GM21381 (cell line): ENCODE results near the gene CRIP2.

Experiments used
- ATAC-seq: cut with Tn5 transposase; IDR thresholded peaks from one replicate; pipeline ENCODE4 v1.9.1; 2021; ENCODE audit warnings: mild to moderate bottlenecking, moderate library complexity; ENCODE audit not compliant: unreplicated experiment

CRIP2 gene

GRCh38 chr14:105526776-105527380 lies 52.3 kb downstream of the CRIP2 start:
- ATAC-seq, result no peak

GRCh38 chr14:105527381-105527825 lies 52.8 kb downstream of the CRIP2 start:
- no peak for ATAC-seq

GRCh38 chr14:105527826-105528585 lies 53.4 kb downstream of the CRIP2 start:
- no peak for ATAC-seq

- no peak for ATAC-seq
Measured at GRCh38 chr14:105528586-105529318, 54.1 kb downstream of the CRIP2 start.

GRCh38 chr14:105529319-105529568 lies 54.6 kb downstream of the CRIP2 start:
- ATAC-seq, result no peak
